Germinal center (tissue), 1 donor: ENCODE measurements around the gene LRSAM1.
A peak's percentile ranks its signal among the peaks of the same experiment; 100 is the strongest.

Experiments
- DNase-seq: peaks from one replicate; pipeline ENCODE4 v3.0.0; 2012; ENCODE audit warnings: mixed read lengths, low spot score

LRSAM1 gene

GRCh38 chr9:127450830-127451607, at the start of gene LRSAM1, which contains the start of gene RPL12:
LRSAM1 (plus strand) TSS chr9:127451510; CDS start chr9:127454528, 3,018 bp downstream.
RPL12 (minus strand) TSS chr9:127451406; CDS start chr9:127451317, 89 bp downstream.
- DNase-seq: peak; percentile 94

GRCh38 chr9:127402401-127403090, 48.8 kb upstream of the LRSAM1 start:
- no peak for DNase-seq

- DNase-seq: no peak
Measured at GRCh38 chr9:127403507-127404192, 47.7 kb upstream of the LRSAM1 start.

GRCh38 chr9:127404631-127405030, 46.7 kb upstream of the LRSAM1 start:
- DNase-seq: no peak

- DNase-seq: no peak
Measured at GRCh38 chr9:127405344-127406125, 45.8 kb upstream of the LRSAM1 start.

GRCh38 chr9:127406799-127407491, 44.4 kb upstream of the LRSAM1 start:
- DNase-seq: no peak

- DNase-seq: no peak
Measured at GRCh38 chr9:127407492-127407843, 43.8 kb upstream of the LRSAM1 start.

GRCh38 chr9:127411122-127411521, 40.2 kb upstream of the LRSAM1 start:
- DNase-seq: no peak

GRCh38 chr9:127415141-127415540, 36.2 kb upstream of the LRSAM1 start:
- DNase-seq: no peak

- no peak for DNase-seq
Measured at GRCh38 chr9:127415657-127416056, 35.7 kb upstream of the LRSAM1 start.

GRCh38 chr9:127417131-127418036, 33.9 kb upstream of the LRSAM1 start:
- DNase-seq: no peak

- DNase-seq: peak; percentile 36
Measured at GRCh38 chr9:127418037-127418471, 33.3 kb upstream of the LRSAM1 start.

- no peak for DNase-seq
Measured at GRCh38 chr9:127419348-127419747, 32.0 kb upstream of the LRSAM1 start.

GRCh38 chr9:127421057-127421456, 30.3 kb upstream of the LRSAM1 start:
- no peak for DNase-seq

- no peak for DNase-seq
Measured at GRCh38 chr9:127422133-127422782, 29.1 kb upstream of the LRSAM1 start.

GRCh38 chr9:127422787-127423186, 28.5 kb upstream of the LRSAM1 start:
- DNase-seq: no peak

GRCh38 chr9:127423476-127423933, 27.8 kb upstream of the LRSAM1 start:
- no peak for DNase-seq

GRCh38 chr9:127423934-127424675, 27.2 kb upstream of the LRSAM1 start, which contains the start of gene ZNF79:
ZNF79 (plus strand) TSS chr9:127424382; CDS start chr9:127424788, 406 bp downstream.
- peak; percentile 95 for DNase-seq

GRCh38 chr9:127424676-127424999, 26.7 kb upstream of the LRSAM1 start:
- DNase-seq: no peak
